Liver (tissue), 9 donors: ENCODE data around the gene SLC44A3. TPM values are rescaled to one million over a fixed set of nuclear protein-coding genes. Genes with fewer than 3 reads are reported as not detected.

Experiments
- DNase-seq: peaks from one replicate; pipeline ENCODE4 v3.0.0-alpha.2; 2017; ENCODE audit warnings: low spot score
- H3K27ac ChIP-seq, 2 donors: one replicate each; pipeline ENCODE4 v1.7.0; 2013; ENCODE audit warnings: inconsistent platforms in 2 of 2, low read length in 2 of 2, control low read depth in 1 of 2, low read depth in 1 of 2, mild to moderate bottlenecking in 1 of 2
- H3K27me3 ChIP-seq, 4 donors: one replicate each; pipeline versions ENCODE4 v1.6.1 to v1.7.0; 2013; ENCODE audit warnings: low read length in 3 of 4, inconsistent platforms in 1 of 4, mild to moderate bottlenecking in 1 of 4, moderate library complexity in 1 of 4; ENCODE audit not compliant: control insufficient read depth in 4 of 4, insufficient read depth in 4 of 4
- H3K36me3 ChIP-seq, 4 donors: one replicate each; pipeline versions ENCODE4 v1.6.1 to v1.7.0; 2013; ENCODE audit warnings: low read length in 3 of 4, mild to moderate bottlenecking in 3 of 4, low read depth in 1 of 4, moderate library complexity in 1 of 4; ENCODE audit not compliant: control insufficient read depth in 4 of 4, insufficient read depth in 3 of 4
- H3K4me1 ChIP-seq, 4 donors: one replicate each; pipeline versions ENCODE4 v1.6.1 to v1.7.0; 2013; ENCODE audit warnings: low read length in 3 of 4, mild to moderate bottlenecking in 3 of 4, moderate library complexity in 1 of 4; ENCODE audit not compliant: control insufficient read depth in 4 of 4, insufficient read depth in 4 of 4
- H3K4me3 ChIP-seq, 3 donors: one replicate each; pipeline versions ENCODE4 v1.6.1 to v1.7.0; 2013; ENCODE audit warnings: low read length in 3 of 3, control low read depth in 1 of 3, low read depth in 1 of 3, mild to moderate bottlenecking in 1 of 3
- H3K9ac ChIP-seq, 2 donors: one replicate each; pipeline ENCODE4 v1.7.0; 2013; ENCODE audit warnings: low read length in 2 of 2, mild to moderate bottlenecking in 2 of 2, moderate library complexity in 2 of 2, control low read depth in 1 of 2, low read depth in 1 of 2
- H3K9me3 ChIP-seq, 4 donors: one replicate each; pipeline versions ENCODE4 v1.6.1 to v1.7.0; 2013; ENCODE audit warnings: low read length in 3 of 4; ENCODE audit not compliant: control insufficient read depth in 4 of 4
- ATF3 ChIP-seq: IDR thresholded peaks from 2 replicates; pipeline ENCODE4 v1.6.1; 2016; ENCODE audit warnings: antibody characterized with exemption
- EGR1 ChIP-seq, 2 donors: IDR thresholded peaks; 2 replicates each; pipeline ENCODE4 v1.6.1; 2016 to 2018; ENCODE audit warnings: antibody characterized with exemption in 2 of 2, low read depth in 2 of 2
- FOXA1 ChIP-seq: IDR thresholded peaks from 2 replicates; pipeline ENCODE4 v1.6.1; 2016; ENCODE audit warnings: antibody characterized with exemption
- FOXA2 ChIP-seq: IDR thresholded peaks from 2 replicates; pipeline ENCODE4 v1.6.1; 2016; ENCODE audit warnings: antibody characterized with exemption
- HNF4A ChIP-seq, 2 donors: conservative IDR thresholded peaks; 2 replicates each; pipeline ENCODE4 v1.6.1; 2016; ENCODE audit warnings: antibody characterized with exemption in 2 of 2, mild to moderate bottlenecking in 2 of 2
- JUND ChIP-seq, 2 donors: IDR thresholded peaks; 2 replicates each; pipeline ENCODE4 v1.6.1; 2016; ENCODE audit warnings: antibody characterized with exemption in 2 of 2
- MAX ChIP-seq: IDR thresholded peaks from 2 replicates; pipeline ENCODE4 v1.6.1; 2016; ENCODE audit warnings: antibody characterized with exemption
- RAD21 ChIP-seq, 2 donors: IDR thresholded peaks; 2 replicates each; pipeline ENCODE4 v1.6.1; 2016; ENCODE audit warnings: antibody characterized with exemption in 2 of 2, mild to moderate bottlenecking in 2 of 2
- RXRA ChIP-seq, 2 donors: IDR thresholded peaks; 2 replicates each; pipeline ENCODE4 v1.6.1; 2017 to 2018; ENCODE audit warnings: antibody characterized with exemption in 2 of 2, mild to moderate bottlenecking in 1 of 2
- TAF1 ChIP-seq: conservative IDR thresholded peaks from 2 replicates; pipeline ENCODE4 v1.6.1; 2016; ENCODE audit warnings: antibody characterized with exemption, mild to moderate bottlenecking
- YY1 ChIP-seq: IDR thresholded peaks from 2 replicates; pipeline ENCODE4 v1.6.1; 2016; ENCODE audit warnings: antibody characterized with exemption, mild to moderate bottlenecking
- WGBS: extraction: QIAGEN DNeasy Blood & Tissue Kit; methylation state at CpG from one replicate; pipeline ENCODE4 v1.1.7; 2013; 5-methylcytosine and 5-hydroxymethylcytosine counted together
- polyA plus RNA-seq, 2 donors: library from polyadenylated mRNA; stranded (reverse) in 1 of 2; unstranded in 1 of 2; fragments of 200-250 nt in 1 of 2; fragments of >200 nt in 1 of 2; fragmentation: Nextera tagmentation in 1 of 2; extraction: Ambion mirVana in 1 of 2; gene quantifications; one replicate each; pipeline versions ENCODE4 v1.2.1 to v1.2.3, GENCODE V29; 2013 to 2015
- total RNA-seq, 2 donors: library from RNA; depleted of rRNA; stranded (reverse); fragments of >200 nt; gene quantifications; one replicate each; pipeline ENCODE4 v1.2.3, GENCODE V29; 2014
- TF ChIP-seq, protein P1 (sequence below): IDR thresholded peaks from 2 replicates; pipeline ENCODE4 v1.6.1; 2016; ENCODE audit warnings: antibody characterized with exemption, mild to moderate bottlenecking
- TF ChIP-seq, protein P2 (sequence below): IDR thresholded peaks from 2 replicates; pipeline ENCODE4 v1.6.1; 2016; ENCODE audit warnings: antibody characterized with exemption
- TF ChIP-seq, protein P3 (sequence below): fragments of 150-350 bp; IDR thresholded peaks from 2 replicates; pipeline ENCODE4 v1.5.1; 2017; ENCODE audit warnings: improper control_type of control experiment, low read depth, low read length; ENCODE audit not compliant: missing input control
- donor health status: healthy.
- donor health status: healthy.
- donor health status: healthy.
- donor health status: healthy.
- donor health status: healthy.

The SLC44A3 gene
- total and polyA plus RNA-seq, 4 donors: 2.4 to 2.8 (median 2.7) TPM

DNA sequence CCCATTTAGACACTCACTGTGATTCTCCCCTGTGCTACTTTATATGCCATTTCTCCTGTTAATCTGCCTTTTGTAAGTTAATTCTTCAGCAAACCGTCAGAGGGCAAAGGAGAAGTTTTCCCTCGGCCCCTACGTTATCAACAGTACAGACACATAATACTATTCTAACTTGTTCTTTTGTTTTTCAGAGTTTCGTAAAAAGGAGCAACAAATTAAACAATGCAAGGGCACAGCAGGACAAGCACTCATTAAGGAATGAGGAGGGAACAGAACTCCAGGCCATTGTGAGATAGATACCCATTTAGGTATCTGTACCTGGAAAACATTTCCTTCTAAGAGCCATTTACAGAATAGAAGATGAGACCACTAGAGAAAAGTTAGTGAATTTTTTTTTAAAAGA lies 74.5 kb downstream of the SLC44A3 start:
- Histone ChIP-seq H3K4me1 (no peaks in the 10 kb centered on the region), H3K36me3 (peaks cover 3 to 44% (median 26%) of the 10 kb centered on the region in 4 donors), H3K9ac (no peak overlapping the region), H3K9me3 (no peaks in the 10 kb centered on the region), H3K27ac (no peak overlapping the region), H3K27me3 (no peaks in the 10 kb centered on the region), H3K4me3 (no peak overlapping the region)
- WGBS: 92% methylated on average over 4 of the region's 4 CpGs
- TF ChIP-seq MAX: no peak
- TF ChIP-seq, protein P1, sequence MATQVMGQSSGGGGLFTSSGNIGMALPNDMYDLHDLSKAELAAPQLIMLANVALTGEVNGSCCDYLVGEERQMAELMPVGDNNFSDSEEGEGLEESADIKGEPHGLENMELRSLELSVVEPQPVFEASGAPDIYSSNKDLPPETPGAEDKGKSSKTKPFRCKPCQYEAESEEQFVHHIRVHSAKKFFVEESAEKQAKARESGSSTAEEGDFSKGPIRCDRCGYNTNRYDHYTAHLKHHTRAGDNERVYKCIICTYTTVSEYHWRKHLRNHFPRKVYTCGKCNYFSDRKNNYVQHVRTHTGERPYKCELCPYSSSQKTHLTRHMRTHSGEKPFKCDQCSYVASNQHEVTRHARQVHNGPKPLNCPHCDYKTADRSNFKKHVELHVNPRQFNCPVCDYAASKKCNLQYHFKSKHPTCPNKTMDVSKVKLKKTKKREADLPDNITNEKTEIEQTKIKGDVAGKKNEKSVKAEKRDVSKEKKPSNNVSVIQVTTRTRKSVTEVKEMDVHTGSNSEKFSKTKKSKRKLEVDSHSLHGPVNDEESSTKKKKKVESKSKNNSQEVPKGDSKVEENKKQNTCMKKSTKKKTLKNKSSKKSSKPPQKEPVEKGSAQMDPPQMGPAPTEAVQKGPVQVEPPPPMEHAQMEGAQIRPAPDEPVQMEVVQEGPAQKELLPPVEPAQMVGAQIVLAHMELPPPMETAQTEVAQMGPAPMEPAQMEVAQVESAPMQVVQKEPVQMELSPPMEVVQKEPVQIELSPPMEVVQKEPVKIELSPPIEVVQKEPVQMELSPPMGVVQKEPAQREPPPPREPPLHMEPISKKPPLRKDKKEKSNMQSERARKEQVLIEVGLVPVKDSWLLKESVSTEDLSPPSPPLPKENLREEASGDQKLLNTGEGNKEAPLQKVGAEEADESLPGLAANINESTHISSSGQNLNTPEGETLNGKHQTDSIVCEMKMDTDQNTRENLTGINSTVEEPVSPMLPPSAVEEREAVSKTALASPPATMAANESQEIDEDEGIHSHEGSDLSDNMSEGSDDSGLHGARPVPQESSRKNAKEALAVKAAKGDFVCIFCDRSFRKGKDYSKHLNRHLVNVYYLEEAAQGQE: no peak
- TF ChIP-seq, protein P2, sequence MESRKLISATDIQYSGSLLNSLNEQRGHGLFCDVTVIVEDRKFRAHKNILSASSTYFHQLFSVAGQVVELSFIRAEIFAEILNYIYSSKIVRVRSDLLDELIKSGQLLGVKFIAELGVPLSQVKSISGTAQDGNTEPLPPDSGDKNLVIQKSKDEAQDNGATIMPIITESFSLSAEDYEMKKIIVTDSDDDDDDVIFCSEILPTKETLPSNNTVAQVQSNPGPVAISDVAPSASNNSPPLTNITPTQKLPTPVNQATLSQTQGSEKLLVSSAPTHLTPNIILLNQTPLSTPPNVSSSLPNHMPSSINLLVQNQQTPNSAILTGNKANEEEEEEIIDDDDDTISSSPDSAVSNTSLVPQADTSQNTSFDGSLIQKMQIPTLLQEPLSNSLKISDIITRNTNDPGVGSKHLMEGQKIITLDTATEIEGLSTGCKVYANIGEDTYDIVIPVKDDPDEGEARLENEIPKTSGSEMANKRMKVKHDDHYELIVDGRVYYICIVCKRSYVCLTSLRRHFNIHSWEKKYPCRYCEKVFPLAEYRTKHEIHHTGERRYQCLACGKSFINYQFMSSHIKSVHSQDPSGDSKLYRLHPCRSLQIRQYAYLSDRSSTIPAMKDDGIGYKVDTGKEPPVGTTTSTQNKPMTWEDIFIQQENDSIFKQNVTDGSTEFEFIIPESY: no peak
- TF ChIP-seq FOXA2: no peak
- no peak for TF ChIP-seq JUND (IDR thresholded peaks at IDR 0.05)
- no peak for TF ChIP-seq EGR1 (IDR thresholded peaks at IDR 0.05; ENCODE audit: low read depth in 2 of 2)
- no peak for TF ChIP-seq FOXA1
- DNase-seq: no peak

- H3K9ac ChIP-seq: no peak overlapping the region
- H3K27me3 ChIP-seq: no peaks in the 10 kb centered on the region
- H3K27ac ChIP-seq: no peak overlapping the region
- H3K4me3 ChIP-seq: no peak overlapping the region
- DNase-seq: no peak
- H3K36me3 ChIP-seq: peaks cover 3 to 47% (median 29%) of the 10 kb centered on the region in 4 donors
- H3K4me1 ChIP-seq: no peaks in the 10 kb centered on the region
- no peaks in the 10 kb centered on the region for H3K9me3 ChIP-seq
- TF ChIP-seq EGR1 (IDR thresholded peaks at IDR 0.05; ENCODE audit: low read depth in 2 of 2): no peak
- TF ChIP-seq JUND (IDR thresholded peaks at IDR 0.05): no peak
- TF ChIP-seq YY1: no peak
- TF ChIP-seq RXRA (IDR thresholded peaks at IDR 0.05): no peak
- TF ChIP-seq FOXA2: no peak
- TF ChIP-seq, protein P3, sequence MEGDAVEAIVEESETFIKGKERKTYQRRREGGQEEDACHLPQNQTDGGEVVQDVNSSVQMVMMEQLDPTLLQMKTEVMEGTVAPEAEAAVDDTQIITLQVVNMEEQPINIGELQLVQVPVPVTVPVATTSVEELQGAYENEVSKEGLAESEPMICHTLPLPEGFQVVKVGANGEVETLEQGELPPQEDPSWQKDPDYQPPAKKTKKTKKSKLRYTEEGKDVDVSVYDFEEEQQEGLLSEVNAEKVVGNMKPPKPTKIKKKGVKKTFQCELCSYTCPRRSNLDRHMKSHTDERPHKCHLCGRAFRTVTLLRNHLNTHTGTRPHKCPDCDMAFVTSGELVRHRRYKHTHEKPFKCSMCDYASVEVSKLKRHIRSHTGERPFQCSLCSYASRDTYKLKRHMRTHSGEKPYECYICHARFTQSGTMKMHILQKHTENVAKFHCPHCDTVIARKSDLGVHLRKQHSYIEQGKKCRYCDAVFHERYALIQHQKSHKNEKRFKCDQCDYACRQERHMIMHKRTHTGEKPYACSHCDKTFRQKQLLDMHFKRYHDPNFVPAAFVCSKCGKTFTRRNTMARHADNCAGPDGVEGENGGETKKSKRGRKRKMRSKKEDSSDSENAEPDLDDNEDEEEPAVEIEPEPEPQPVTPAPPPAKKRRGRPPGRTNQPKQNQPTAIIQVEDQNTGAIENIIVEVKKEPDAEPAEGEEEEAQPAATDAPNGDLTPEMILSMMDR: no peak
- TF ChIP-seq, protein P1: no peak
- TF ChIP-seq MAX: no peak
- TF ChIP-seq RAD21 (IDR thresholded peaks at IDR 0.05): no peak
- no peak for TF ChIP-seq ATF3
- TF ChIP-seq HNF4A (conservative IDR thresholded peaks at IDR 0.05): no peak
- TF ChIP-seq TAF1: no peak
- TF ChIP-seq, protein P2: no peak
- 95% methylated on average over 1 of the region's 1 CpG for WGBS
Measured at GRCh38 chr1:94895518-94895917, 75.4 kb downstream of the SLC44A3 start.
